AG09319 (cell line): ENCODE results near the gene UNC13C.
"Not testable (repeated sequence)": the region's sequence is repeated elsewhere in the genome, so short reads cannot be mapped to it uniquely, and the experiment has no call there.

Source experiments
- DNase-seq: peaks from one replicate; pipeline ENCODE4 v3.0.0-alpha.2; 2010; ENCODE audit warnings: low read depth; ENCODE audit errors: extremely low read depth
- CTCF ChIP-seq: IDR thresholded peaks from 2 replicates; pipeline ENCODE4 v1.5.1; 2011; ENCODE audit warnings: low read depth, mild to moderate bottlenecking, inconsistent platforms, low read length, moderate library complexity

Gene UNC13C

GRCh38 chr15:54410481-54410880 lies 432.2 kb downstream of the UNC13C start:
- no peak for DNase-seq

GRCh38 chr15:54424171-54424570 lies 445.9 kb downstream of the UNC13C start:
- no peak for TF ChIP-seq CTCF
- DNase-seq, result no peak

More at GRCh38 chr15:54410481-54410880, 432.2 kb downstream of the UNC13C start:
- no peak for TF ChIP-seq CTCF

DNA sequence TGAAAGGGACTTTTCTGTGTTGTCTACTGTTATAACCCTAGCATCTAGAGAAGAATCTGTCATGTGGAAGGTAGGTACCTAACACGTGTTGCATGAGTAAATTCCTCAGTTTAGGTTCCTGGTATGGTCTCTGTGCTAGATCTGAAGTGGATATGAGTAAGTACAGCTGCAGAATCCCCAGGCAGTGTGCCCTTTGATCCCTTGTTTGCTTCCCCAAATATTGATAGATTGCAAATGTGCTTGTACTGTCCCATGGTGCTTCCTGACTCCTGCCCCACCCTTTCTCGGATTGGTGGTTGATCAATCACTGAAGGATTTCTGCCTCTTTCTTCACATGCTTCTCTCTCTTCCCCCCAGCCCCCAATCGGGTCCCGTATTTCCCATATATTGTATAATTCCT lies 450.4 kb downstream of the UNC13C start:
- no peak for DNase-seq
- no peak for TF ChIP-seq CTCF

GRCh38 chr15:54450288-54450687 lies 472.0 kb downstream of the UNC13C start:
- not testable (repeated sequence) for DNase-seq

DNA sequence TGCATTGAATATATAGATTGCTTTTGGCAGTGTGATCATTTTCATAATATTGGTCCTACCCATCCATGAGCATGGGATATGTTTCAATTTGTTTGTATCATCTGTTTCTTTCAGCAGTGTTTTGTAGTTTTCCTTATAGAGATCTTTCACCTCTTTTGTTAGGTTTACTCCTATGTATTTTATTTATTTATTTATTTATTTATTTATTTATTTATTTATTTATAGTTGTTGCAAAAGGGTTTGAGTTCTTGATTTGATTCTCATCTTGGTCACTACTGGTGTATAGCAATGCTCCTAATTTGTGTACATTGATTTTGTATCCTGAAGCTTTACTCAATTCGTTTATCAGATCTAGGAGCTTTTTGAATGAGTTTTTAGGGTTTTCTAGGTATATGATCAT lies 478.2 kb downstream of the UNC13C start:
- DNase-seq, result no peak
- TF ChIP-seq CTCF, result no peak

DNA sequence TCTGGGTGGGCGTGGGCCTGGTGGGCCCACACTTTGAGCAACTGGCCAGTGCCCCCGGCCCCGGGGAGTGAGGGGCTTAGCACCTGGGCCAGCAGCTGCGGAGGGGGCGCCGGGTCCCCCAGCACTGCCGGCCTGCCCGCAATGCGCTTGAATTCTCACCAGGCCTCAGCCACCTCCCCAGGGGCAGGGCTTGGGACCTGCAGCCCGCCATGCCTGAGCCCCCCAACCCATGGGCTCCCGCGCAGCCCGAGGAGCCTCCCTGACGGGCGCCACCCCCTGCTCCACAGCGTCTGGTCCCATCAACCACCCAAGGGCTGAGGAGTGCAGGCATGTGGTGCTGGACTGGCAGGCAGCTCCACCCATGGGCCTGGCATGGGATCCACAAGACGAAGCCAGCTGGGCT lies 484.3 kb downstream of the UNC13C start:
- no peak for TF ChIP-seq CTCF
- no peak for DNase-seq

DNA sequence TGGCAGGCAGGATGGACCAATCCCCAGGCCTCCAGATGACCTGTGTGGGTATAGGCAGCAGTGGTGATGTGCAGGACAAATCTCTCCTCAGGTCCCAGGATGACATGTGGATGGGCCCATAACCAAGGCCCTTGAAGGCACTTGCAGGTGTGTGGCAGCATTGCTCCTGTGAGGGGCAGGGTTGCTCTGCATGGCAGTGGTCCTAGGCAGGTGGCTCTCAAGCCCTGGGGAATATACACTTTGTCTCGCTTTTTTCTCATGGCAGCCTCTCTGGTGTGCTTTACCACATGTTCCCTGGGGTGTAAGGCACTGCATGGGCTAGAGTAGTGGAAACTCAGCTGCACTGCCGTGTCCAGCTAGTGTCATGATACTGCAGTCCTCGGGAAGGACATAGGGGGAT lies 503.6 kb downstream of the UNC13C start:
- no peak for DNase-seq
- no peak for TF ChIP-seq CTCF

GRCh38 chr15:54482251-54482650 lies 504.0 kb downstream of the UNC13C start:
- TF ChIP-seq CTCF, result no peak
- DNase-seq, result no peak
